ENCODE measurements around the gene PCDHGB2.
"Not testable (repeated sequence)": the region's sequence is repeated elsewhere in the genome, so short reads cannot be mapped to it uniquely, and the experiment has no call there.

Gene PCDHGB2

DNA sequence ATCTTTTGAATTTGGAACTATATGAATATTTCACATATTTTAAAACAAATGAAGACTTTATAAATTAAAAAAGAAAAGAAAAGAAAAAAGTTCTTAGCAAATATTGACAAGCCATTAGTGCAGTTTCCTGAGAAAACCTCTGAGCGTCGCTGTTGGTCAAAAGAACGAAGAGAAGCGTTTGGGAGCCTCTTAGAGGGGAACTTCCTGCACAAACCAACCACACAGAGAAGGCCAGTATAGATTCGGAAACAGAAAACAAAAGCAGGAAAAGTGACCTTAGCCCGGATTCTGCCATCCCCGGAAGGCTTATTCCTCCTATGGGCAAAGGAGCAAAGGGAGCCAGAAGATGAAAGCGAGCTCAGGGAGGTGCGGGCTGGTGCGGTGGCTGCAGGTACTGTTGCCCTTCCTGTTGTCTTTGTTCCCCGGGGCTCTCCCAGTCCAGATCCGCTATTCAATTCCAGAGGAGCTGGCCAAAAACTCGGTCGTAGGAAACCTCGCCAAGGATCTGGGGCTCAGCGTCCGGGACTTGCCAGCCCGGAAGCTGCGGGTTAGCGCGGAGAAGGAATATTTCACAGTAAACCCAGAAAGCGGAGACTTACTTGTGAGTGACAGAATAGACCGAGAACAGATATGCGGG, at the start of gene PCDHGB2:
Gene PCDHGB2, plus strand, starts transcription at position 205 of the 637 bp plus-strand sequence. Its CDS starts 142 bp downstream, at position 347.
- peak; percentile 50 for DNase-seq

DNA sequence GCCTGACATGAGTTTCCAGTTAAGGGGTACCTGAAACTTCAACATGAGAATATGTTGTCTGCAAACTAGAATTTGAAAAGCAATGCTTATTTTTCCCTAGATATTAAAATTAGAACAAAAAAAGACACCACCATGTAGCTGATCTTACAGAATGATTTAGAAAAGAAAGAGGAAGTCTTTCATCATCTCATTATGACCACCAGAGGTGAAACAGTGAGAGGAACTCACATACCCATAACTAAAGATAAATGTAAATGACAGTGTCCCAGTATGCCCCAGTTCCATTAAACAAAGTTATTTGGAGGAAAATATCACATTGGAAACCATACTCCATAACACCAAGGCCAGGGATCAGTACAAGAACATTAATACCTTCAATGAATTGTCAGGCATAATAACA, 46.1 kb upstream of the PCDHGB2 start:
- no peak for DNase-seq

- DNase-seq: not testable (repeated sequence)
These were observed 42.8 kb upstream of the PCDHGB2 start for GRCh38 chr5:141316963-141317362.

DNA sequence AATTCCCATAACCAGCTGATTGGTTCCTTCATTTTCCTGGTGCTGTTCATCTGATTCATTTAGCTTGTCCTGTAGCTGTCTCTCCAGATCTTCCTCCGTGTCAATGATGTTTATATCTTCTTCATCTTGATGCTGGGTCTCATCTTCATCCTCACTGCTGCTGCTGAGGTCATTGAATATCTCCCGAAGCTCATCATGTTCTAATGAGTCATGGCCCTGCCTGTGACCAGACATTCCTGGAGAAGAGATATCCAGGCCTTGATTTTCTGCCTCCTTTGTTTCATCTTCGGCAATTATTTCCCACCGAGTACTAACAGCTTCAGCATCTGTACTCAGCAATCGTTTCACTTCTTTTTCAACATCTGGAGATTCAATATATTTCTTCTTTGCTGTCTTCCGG, 40.6 kb upstream of the PCDHGB2 start:
- no peak for DNase-seq

- DNase-seq: no peak
These were observed 40.1 kb upstream of the PCDHGB2 start for GRCh38 chr5:141319699-141320098.

- DNase-seq: peak; percentile 95
These were observed 39.3 kb upstream of the PCDHGB2 start, which contains the start of gene TAF7 for GRCh38 chr5:141320225-141321169. Gene TAF7, minus strand, starts transcription at chr5:141320784. Its CDS starts 740 bp downstream, at chr5:141320044.

DNA sequence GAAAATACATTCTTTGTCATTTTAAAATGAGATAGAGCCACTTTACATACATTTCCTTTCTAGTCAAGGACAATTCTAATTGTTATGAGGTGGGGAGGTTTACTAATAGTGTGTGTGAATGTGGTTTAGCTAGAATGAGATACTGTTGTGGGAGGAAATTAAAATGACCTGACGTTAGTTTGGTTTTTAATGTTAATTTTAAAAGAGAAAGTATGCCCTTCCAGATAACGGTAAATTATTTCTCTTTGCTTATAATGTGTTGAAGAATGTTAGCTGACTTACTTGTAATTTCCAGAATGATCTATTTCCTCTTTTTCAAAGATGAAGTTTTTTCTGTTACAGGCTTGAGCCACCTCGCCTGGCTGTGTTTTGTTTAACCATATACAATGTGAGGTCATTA, 37.5 kb upstream of the PCDHGB2 start:
- no peak for DNase-seq

DNA sequence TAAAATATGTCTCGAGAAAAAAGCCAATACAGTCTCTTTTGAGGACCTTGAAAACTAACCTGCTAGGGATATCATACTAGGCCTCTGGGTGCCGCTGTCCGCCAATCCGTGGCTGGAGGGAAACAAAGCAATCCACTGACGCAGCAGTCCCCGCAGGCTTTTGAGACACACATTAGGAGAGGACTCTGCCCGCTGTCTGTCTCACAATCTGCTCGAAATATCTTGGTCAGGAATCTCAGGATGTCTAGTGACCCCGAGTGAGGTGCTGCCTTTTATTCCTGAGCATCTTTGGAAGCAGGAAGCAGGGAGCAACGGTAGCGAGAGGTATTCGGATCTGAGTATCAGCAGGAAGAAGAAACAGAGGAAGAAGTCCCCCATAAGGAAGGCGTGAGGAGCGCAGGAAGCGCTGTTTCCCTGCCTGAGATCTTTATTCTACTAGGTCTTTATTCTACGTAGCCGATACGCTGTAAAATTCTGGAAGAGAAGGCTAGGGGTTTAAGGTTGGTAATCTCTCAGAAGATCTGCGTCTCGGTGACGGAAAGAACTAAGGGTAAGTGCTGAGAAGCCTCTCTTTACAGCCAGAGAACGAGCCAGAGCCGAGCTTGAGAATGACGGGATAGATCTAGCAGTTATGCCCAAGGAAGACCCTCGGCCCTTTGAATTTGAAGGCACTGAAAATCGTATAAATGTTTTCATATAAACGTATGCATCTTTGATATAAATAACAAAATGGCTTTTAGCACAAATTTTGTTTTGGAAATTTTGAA, 33.5 kb upstream of the PCDHGB2 start:
- DNase-seq: peak; percentile 87

GRCh38 chr5:141328231-141328630, 31.6 kb upstream of the PCDHGB2 start:
- no peak for DNase-seq

- DNase-seq: peak; percentile 63
These were observed 29.3 kb upstream of the PCDHGB2 start, which contains the start of gene PCDHGA1 for GRCh38 chr5:141330299-141331080. Gene PCDHGA1, plus strand, starts transcription at chr5:141330514.

DNA sequence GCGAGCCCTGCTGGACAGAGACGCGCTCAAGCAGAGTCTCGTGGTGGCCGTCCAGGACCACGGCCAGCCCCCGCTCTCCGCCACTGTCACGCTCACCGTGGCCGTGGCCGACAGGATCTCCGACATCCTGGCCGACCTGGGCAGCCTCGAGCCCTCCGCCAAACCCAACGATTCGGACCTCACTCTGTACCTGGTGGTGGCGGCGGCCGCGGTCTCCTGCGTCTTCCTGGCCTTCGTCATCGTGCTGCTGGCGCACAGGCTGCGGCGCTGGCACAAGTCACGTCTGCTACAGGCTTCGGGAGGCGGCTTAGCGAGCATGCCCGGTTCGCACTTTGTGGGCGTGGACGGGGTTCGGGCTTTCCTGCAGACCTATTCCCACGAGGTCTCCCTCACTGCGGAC, 27.2 kb upstream of the PCDHGB2 start:
- DNase-seq: not testable (repeated sequence)

DNA sequence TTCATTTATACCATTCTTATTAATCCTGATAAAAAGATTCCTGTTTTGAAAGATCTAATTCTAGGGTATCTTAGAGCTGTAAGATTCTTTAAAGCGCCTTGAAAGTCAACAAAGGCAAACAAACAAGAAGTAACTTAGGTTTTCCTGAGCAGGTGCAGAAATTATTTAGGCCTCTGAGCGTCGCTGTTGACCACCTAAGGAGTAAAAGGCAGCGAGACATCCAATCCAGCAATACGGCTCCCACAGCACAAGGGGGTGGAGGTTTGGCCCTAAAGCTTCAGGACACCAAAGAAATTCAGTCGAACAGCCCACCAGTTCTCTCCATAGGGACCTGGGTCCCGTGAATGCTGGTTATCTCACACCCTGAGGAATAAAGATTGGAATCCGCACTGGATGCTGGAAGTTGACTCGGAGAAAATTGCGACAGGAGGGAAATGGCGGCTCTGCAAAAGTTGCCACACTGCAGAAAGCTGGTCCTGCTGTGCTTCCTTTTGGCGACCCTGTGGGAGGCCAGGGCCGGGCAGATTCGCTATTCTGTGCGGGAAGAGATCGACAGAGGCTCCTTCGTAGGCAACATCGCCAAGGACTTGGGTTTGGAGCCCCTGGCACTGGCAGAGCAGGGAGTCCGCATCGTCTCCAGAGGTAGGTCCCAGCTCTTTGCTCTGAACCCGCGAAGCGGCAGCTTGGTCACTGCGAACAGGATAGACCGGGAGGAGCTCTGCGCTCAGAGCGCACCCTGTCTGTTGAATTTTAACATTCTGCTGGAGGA, 21.1 kb upstream of the PCDHGB2 start, which contains the start of gene PCDHGA2:
Gene PCDHGA2, plus strand, starts transcription at position 223 of the 769 bp plus-strand sequence.
- DNase-seq: peak; percentile 65

- DNase-seq: not testable (repeated sequence)
These were observed 18.9 kb upstream of the PCDHGB2 start for GRCh38 chr5:141340781-141341354.

- no peak for DNase-seq
These were observed 17.0 kb upstream of the PCDHGB2 start for GRCh38 chr5:141342773-141343172.

GRCh38 chr5:141343242-141343952, 16.4 kb upstream of the PCDHGB2 start, which contains the start of gene PCDHGA3:
Gene PCDHGA3, plus strand, starts transcription at chr5:141343829. Its CDS starts 205 bp downstream, at chr5:141344034.
- peak; percentile 41 for DNase-seq

- no peak for DNase-seq
These were observed 15.8 kb upstream of the PCDHGB2 start for GRCh38 chr5:141343953-141344463.

DNA sequence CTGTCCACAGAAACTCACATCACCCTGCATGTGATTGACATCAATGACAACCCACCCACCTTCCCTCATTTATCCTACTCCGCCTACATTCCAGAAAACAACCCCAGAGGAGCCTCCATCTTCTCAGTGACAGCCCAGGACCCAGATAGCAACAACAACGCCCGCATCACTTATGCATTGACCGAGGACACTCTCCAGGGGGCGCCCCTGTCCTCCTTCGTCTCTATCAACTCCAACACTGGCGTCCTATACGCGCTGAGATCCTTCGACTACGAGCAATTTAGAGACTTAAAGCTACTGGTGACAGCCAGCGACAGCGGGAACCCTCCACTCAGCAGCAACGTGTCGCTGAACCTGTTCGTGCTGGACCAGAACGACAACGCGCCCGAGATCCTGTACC, 14.5 kb upstream of the PCDHGB2 start:
- DNase-seq: no peak

GRCh38 chr5:141346017-141346416, 13.8 kb upstream of the PCDHGB2 start:
- DNase-seq: not testable (repeated sequence)

- DNase-seq: peak; percentile 77
These were observed 9.7 kb upstream of the PCDHGB2 start, which contains the start of gene PCDHGB1 for GRCh38 chr5:141349917-141350619. Gene PCDHGB1, plus strand, starts transcription at chr5:141350099. Its CDS starts 162 bp downstream, at chr5:141350261.
